H1 (cell line): ENCODE data around the gene SMU1. TPM values are rescaled to one million over a fixed set of nuclear protein-coding genes. Genes with fewer than 3 reads are reported as not detected.

ENCODE experiments used
- CTCF ChIA-PET: fragments of 300-600 bp; sonication (Branson Sonifier 250); formaldehyde crosslinking; loops from one replicate; lab custom pipeline; 2021; ENCODE audit not compliant: partially characterized antibody; lab: Charles Lee
- POLR2A ChIA-PET: fragments of 300-600 bp; sonication (Branson Sonifier 250); formaldehyde crosslinking; loops from one replicate; lab custom pipeline; 2021; ENCODE audit warnings: inconsistent platforms; ENCODE audit not compliant: partially characterized antibody; lab: Charles Lee
- DNase-seq, 2 experiments: peaks; one replicate each; pipeline versions ENCODE4 v3.0.0 to v3.0.0-alpha.2; 2010 to 2022; ENCODE audit warnings: low spot score in 2 of 2, low read depth in 1 of 2, mixed read lengths in 1 of 2
- FAIRE-seq: peaks from 2 replicates; lab custom pipeline; 2011; peaks lifted over from hg19 to GRCh38; lab: Jason Lieb, UNC
- H2AFZ ChIP-seq: 2 replicates; pipeline ENCODE4 v1.8.1; 2012; ENCODE audit warnings: low read length, inconsistent platforms
- H2AK5ac ChIP-seq: 2 replicates; pipeline ENCODE4 v1.6.1; 2013; ENCODE audit warnings: low read depth, low read length
- H2BK120ac ChIP-seq: replicated peaks from 2 replicates; pipeline ENCODE3; 2013; ENCODE audit warnings: low read depth, low read length, inconsistent platforms
- H2BK12ac ChIP-seq: 2 replicates; pipeline ENCODE4 v1.6.1; 2013; ENCODE audit warnings: low read depth, low read length
- H2BK15ac ChIP-seq: 2 replicates; pipeline ENCODE4 v1.6.1; 2013; ENCODE audit warnings: low read length
- H2BK20ac ChIP-seq: 2 replicates; pipeline ENCODE4 v1.6.1; 2013; ENCODE audit warnings: low read length
- H2BK5ac ChIP-seq: 2 replicates; pipeline ENCODE4 v1.6.1; 2013; ENCODE audit warnings: low read depth, low read length
- H3K14ac ChIP-seq: 2 replicates; pipeline ENCODE4 v1.6.1; 2013; ENCODE audit warnings: inconsistent platforms; ENCODE audit not compliant: insufficient read length
- H3K18ac ChIP-seq: 2 replicates; pipeline ENCODE4 v1.6.1; 2013; ENCODE audit warnings: low read length; ENCODE audit errors: extremely low read depth
- H3K23ac ChIP-seq: 2 replicates; pipeline ENCODE4 v1.6.1; 2013; ENCODE audit warnings: inconsistent platforms; ENCODE audit not compliant: insufficient read length
- H3K23me2 ChIP-seq: 2 replicates; pipeline ENCODE4 v1.6.1; 2013; ENCODE audit warnings: low read depth, low read length
- H3K27ac ChIP-seq: 2 replicates; pipeline ENCODE4 v1.6.1; 2011; ENCODE audit warnings: low read depth, low read length, inconsistent platforms
- H3K27me3 ChIP-seq, 4 experiments: replicated peaks in 1 of 4; 1 replicate in 1 of 4; 2 replicates in 3 of 4; pipeline versions ENCODE4 v1.6.1 to v1.8.1; 2011 to 2013; ENCODE audit warnings: low read length in 3 of 4, mild to moderate bottlenecking in 3 of 4, inconsistent platforms in 2 of 4, mixed read lengths in 2 of 4, moderate library complexity in 1 of 4; ENCODE audit not compliant: control insufficient read depth in 3 of 4, insufficient read depth in 3 of 4; ENCODE audit errors: extremely low read depth in 1 of 4
- H3K36me3 ChIP-seq, 4 experiments: 2 replicates each; pipeline versions ENCODE4 v1.6.1 to v1.8.1; 2011 to 2013; ENCODE audit warnings: mild to moderate bottlenecking in 4 of 4, low read length in 3 of 4, moderate library complexity in 2 of 4, control low read depth in 1 of 4, inconsistent platforms in 1 of 4; ENCODE audit not compliant: insufficient read depth in 4 of 4, control insufficient read depth in 2 of 4
- H3K4ac ChIP-seq: replicated peaks from 2 replicates; pipeline ENCODE3; 2013; ENCODE audit warnings: low read length, low read depth, mixed read lengths, inconsistent platforms; ENCODE audit not compliant: insufficient read length
- H3K4me1 ChIP-seq, 4 experiments: replicated peaks in 1 of 4; 1 replicate in 1 of 4; 2 replicates in 3 of 4; pipeline versions ENCODE4 v1.6.1 to v1.8.1; 2011 to 2013; ENCODE audit warnings: low read length in 3 of 4, inconsistent platforms in 2 of 4, mixed read lengths in 1 of 4; ENCODE audit not compliant: insufficient read depth in 4 of 4, control insufficient read depth in 3 of 4
- H3K4me2 ChIP-seq, 2 experiments: 2 replicates each; pipeline versions ENCODE4 v1.6.1 to v1.8.1; 2011 to 2013; ENCODE audit warnings: low read depth in 2 of 2, low read length in 2 of 2, control low read depth in 1 of 2, inconsistent platforms in 1 of 2, mild to moderate bottlenecking in 1 of 2; ENCODE audit not compliant: insufficient read depth in 1 of 2
- H3K4me3 ChIP-seq, 4 experiments: fragments of 200-600, 300-600 bp in 1 of 4; sonication (generic), shearing (Covaris generic), sonication (Bioruptor Twin) in 1 of 4; 2 replicates each; pipeline versions ENCODE4 v1.5.1 to v1.8.1; 2011 to 2016; ENCODE audit warnings: low read length in 4 of 4, low read depth in 3 of 4, control low read depth in 2 of 4, inconsistent platforms in 2 of 4, mild to moderate bottlenecking in 2 of 4, mixed read lengths in 1 of 4, moderate library complexity in 1 of 4; ENCODE audit not compliant: insufficient read depth in 2 of 4; ENCODE audit errors: extremely low read depth in 1 of 4
- H3K56ac ChIP-seq: replicated peaks from 2 replicates; pipeline ENCODE3; 2013; ENCODE audit warnings: low read depth, mild to moderate bottlenecking, mixed read lengths, low read length, inconsistent platforms; ENCODE audit not compliant: insufficient read length
- H3K79me1 ChIP-seq: 2 replicates; pipeline ENCODE4 v1.6.1; 2013; ENCODE audit warnings: low read depth, low read length, control low read depth
- H3K79me2 ChIP-seq, 2 experiments: 2 replicates each; pipeline versions ENCODE4 v1.6.1 to v1.8.1; 2012 to 2013; ENCODE audit warnings: low read length in 2 of 2, mild to moderate bottlenecking in 2 of 2, inconsistent platforms in 1 of 2; ENCODE audit not compliant: insufficient read depth in 2 of 2, control insufficient read depth in 1 of 2
- H3K9ac ChIP-seq, 4 experiments: replicated peaks in 1 of 4; 1 replicate in 1 of 4; 2 replicates in 3 of 4; pipeline versions ENCODE4 v1.6.1 to v1.8.1; 2011 to 2013; ENCODE audit warnings: low read depth in 3 of 4, low read length in 3 of 4, control low read depth in 2 of 4, mild to moderate bottlenecking in 2 of 4, moderate library complexity in 2 of 4, inconsistent platforms in 1 of 4; ENCODE audit errors: extremely low read depth in 1 of 4
- H3K9me3 ChIP-seq, 2 experiments: 2 replicates each; pipeline versions ENCODE4 v1.6.1 to v1.8.1; 2012 to 2013; ENCODE audit warnings: mild to moderate bottlenecking in 2 of 2, moderate library complexity in 2 of 2, control low read depth in 1 of 2, inconsistent platforms in 1 of 2, low read depth in 1 of 2, low read length in 1 of 2, mixed read lengths in 1 of 2; ENCODE audit not compliant: insufficient read depth in 2 of 2
- H4K20me1 ChIP-seq, 2 experiments: replicated peaks in 1 of 2; 2 replicates each; pipeline versions ENCODE3 to v1.8.1; 2011 to 2013; ENCODE audit warnings: inconsistent platforms in 2 of 2, low read length in 2 of 2, mild to moderate bottlenecking in 1 of 2; ENCODE audit not compliant: insufficient read depth in 2 of 2, control insufficient read depth in 1 of 2
- H4K5ac ChIP-seq: 2 replicates; pipeline ENCODE4 v1.6.1; 2013; ENCODE audit warnings: low read length, low read depth, mixed read lengths, inconsistent platforms; ENCODE audit not compliant: insufficient read length
- H4K8ac ChIP-seq: 2 replicates; pipeline ENCODE4 v1.8.0; 2013; ENCODE audit warnings: mild to moderate bottlenecking, moderate library complexity, low read length, inconsistent platforms; ENCODE audit not compliant: insufficient read depth; ENCODE audit errors: extremely low read depth
- H4K91ac ChIP-seq: replicated peaks from 2 replicates; pipeline ENCODE3; 2013; ENCODE audit warnings: low read length, mixed read lengths, inconsistent platforms; ENCODE audit not compliant: insufficient read length
- HDAC6 ChIP-seq: IDR thresholded peaks from one replicate; pipeline ENCODE4 v1.7.1; 2012; ENCODE audit warnings: low read depth, mild to moderate bottlenecking, inconsistent platforms, low read length, moderate library complexity
- NRF1 ChIP-seq: IDR thresholded peaks from 2 replicates; pipeline ENCODE4 v1.6.1; 2011; ENCODE audit warnings: mild to moderate bottlenecking, low read depth, low read length, improper control_type of control experiment
- SRF ChIP-seq: IDR thresholded peaks from 2 replicates; pipeline ENCODE4 v1.6.1; 2011; ENCODE audit warnings: mild to moderate bottlenecking, low read depth, low read length, moderate library complexity
- TAF7 ChIP-seq: optimal IDR thresholded peaks from 2 replicates; pipeline ENCODE3; 2011; ENCODE audit warnings: low read depth, mild to moderate bottlenecking, inconsistent platforms, low read length, moderate library complexity, borderline replicate concordance
- TEAD4 ChIP-seq: IDR thresholded peaks from 2 replicates; pipeline ENCODE4 v1.6.1; 2012; ENCODE audit warnings: low read depth, low read length, inconsistent platforms, mixed read lengths
- WGBS, 2 experiments: shearing (Covaris generic) in 1 of 2; methylation state at CpG; one replicate each; pipeline versions ENCODE4 v1.1.6 to v1.1.7; 2013 to 2015; ENCODE audit warnings: low lambda C conversion rate in 2 of 2, mixed read lengths in 2 of 2, inconsistent platforms in 1 of 2, low coverage in 1 of 2, missing lambda C conversion rate in 1 of 2; ENCODE audit not compliant: insufficient replicate concordance in 2 of 2, insufficient coverage in 1 of 2, insufficient read length in 1 of 2; ENCODE audit errors: extremely low coverage in 1 of 2, missing lambda C conversion rate in 1 of 2; 5-methylcytosine and 5-hydroxymethylcytosine counted together
- polyA plus RNA-seq, 7 experiments: library from polyadenylated mRNA; depleted of rRNA in 3 of 7; stranded (reverse) in 5 of 7; unstranded in 2 of 7; fragments of >200 nt in 5 of 7; fragments of 200-250 nt in 2 of 7; gene quantifications; 1 replicate in 5 of 7; 2 replicates in 1 of 7; 4 replicates in 1 of 7; pipeline versions ENCODE4 v1.2.1 to v1.2.3, GENCODE V29; 2011 to 2013; ENCODE audit warnings: missing spikeins in 2 of 7, mixed read lengths in 2 of 7
- total RNA-seq: library from RNA; stranded (reverse); fragmentation: NEBNext Ultra II Directional; extraction: Animal tissue kit (Norgen Biotek cat#: 25700); gene quantifications from 2 replicates; pipeline ENCODE4 v1.2.1, GENCODE V29; 2021
- TF ChIP-seq, protein P1 (sequence below): IDR thresholded peaks from 2 replicates; pipeline ENCODE4 v1.6.1; 2012; ENCODE audit warnings: inconsistent platforms

SMU1 gene
- total and polyA plus RNA-seq, 2 of the 8 experiments (the other 6 are each of a cell fraction or from before 2014, with no cell fraction given) = 8.4 to 26.0 TPM

DNA sequence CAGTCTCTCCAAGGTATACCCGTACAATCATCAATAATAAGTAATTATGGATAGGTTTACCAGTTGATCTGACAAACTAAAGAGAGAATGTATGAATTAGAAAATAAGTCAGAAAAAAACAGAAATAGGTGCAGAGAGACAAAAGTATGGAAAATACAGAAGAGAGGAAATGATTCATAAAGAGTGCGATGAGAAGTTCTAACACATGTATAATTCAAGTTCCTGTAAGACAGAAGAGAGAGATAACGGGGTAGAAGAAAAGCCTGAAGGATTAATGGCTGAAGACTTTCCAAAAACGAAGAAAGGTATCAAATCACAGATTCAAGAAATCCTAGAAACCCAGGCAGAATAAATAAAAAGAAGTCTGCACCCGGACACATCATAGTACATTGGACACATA lies 16.2 kb upstream of the SMU1 start:
- WGBS, 2 experiments = 83% methylated on average over 5 of the region's 5 CpGs; no CpG with 5 or more reads in 1 of the 2 experiments
- H3K4me2 ChIP-seq = no peak overlapping the region
- POLR2A ChIA-PET = interaction anchor here (1.6 kb wide), 1 partner anchor 75 kb away, joined by 3 read pairs; the partner anchor contains the start of gene B4GALT1

More for the DNA sequence above, 16.2 kb upstream of the SMU1 start:
- H3K14ac ChIP-seq = no peak overlapping the region
- H3K56ac ChIP-seq = no peak overlapping the region
- no peak overlapping the region for H2BK15ac ChIP-seq
- no peak overlapping the region for H2BK20ac ChIP-seq
- H2BK120ac ChIP-seq = no peak overlapping the region
- H4K20me1 ChIP-seq = no peaks in the 10 kb centered on the region
- H3K36me3 ChIP-seq = no peaks in the 10 kb centered on the region
- FAIRE-seq = no peak
- no peak for DNase-seq
- H2BK12ac ChIP-seq = no peak overlapping the region
- H3K9ac ChIP-seq = no peak overlapping the region
- TF ChIP-seq, protein P1, sequence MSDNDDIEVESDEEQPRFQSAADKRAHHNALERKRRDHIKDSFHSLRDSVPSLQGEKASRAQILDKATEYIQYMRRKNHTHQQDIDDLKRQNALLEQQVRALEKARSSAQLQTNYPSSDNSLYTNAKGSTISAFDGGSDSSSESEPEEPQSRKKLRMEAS = no peak
- no peak for TF ChIP-seq SRF
- no peak for TF ChIP-seq TAF7
- TF ChIP-seq HDAC6 = no peak
- TF ChIP-seq NRF1 = no peak
- no peak for TF ChIP-seq TEAD4
- no peaks in the 10 kb centered on the region for H3K4me1 ChIP-seq
- no peak overlapping the region for H2AFZ ChIP-seq
- H3K79me2 ChIP-seq = no peaks in the 10 kb centered on the region
- H3K4me3 ChIP-seq = no peak overlapping the region
- no peak overlapping the region for H2BK5ac ChIP-seq
- H2AK5ac ChIP-seq = no peak overlapping the region
- no peaks in the 10 kb centered on the region for H3K23me2 ChIP-seq
- no peak overlapping the region for H3K27ac ChIP-seq
- H4K8ac ChIP-seq = no peak overlapping the region
- no peak overlapping the region for H3K4ac ChIP-seq
- no peak overlapping the region for H4K91ac ChIP-seq
- no peaks in the 10 kb centered on the region; a peak in 1 of 7 replicates for H3K27me3 ChIP-seq
- H3K18ac ChIP-seq = no peak overlapping the region
- H3K79me1 ChIP-seq = no peaks in the 10 kb centered on the region
- H3K9me3 ChIP-seq = no peaks in the 10 kb centered on the region
- CTCF ChIA-PET = no interaction called here
- H4K5ac ChIP-seq = no peak overlapping the region
- H3K23ac ChIP-seq = no peak overlapping the region
